Measurements from ENCODE around the gene BRPF1. TPM values are rescaled to one million over a fixed set of nuclear protein-coding genes. Genes with fewer than 3 reads are reported as not detected.

Gene BRPF1
- total and polyA plus RNA-seq, 2 experiments from 2014 or later, result 8.0 to 24.7 TPM

- TF ChIP-seq, protein P1, sequence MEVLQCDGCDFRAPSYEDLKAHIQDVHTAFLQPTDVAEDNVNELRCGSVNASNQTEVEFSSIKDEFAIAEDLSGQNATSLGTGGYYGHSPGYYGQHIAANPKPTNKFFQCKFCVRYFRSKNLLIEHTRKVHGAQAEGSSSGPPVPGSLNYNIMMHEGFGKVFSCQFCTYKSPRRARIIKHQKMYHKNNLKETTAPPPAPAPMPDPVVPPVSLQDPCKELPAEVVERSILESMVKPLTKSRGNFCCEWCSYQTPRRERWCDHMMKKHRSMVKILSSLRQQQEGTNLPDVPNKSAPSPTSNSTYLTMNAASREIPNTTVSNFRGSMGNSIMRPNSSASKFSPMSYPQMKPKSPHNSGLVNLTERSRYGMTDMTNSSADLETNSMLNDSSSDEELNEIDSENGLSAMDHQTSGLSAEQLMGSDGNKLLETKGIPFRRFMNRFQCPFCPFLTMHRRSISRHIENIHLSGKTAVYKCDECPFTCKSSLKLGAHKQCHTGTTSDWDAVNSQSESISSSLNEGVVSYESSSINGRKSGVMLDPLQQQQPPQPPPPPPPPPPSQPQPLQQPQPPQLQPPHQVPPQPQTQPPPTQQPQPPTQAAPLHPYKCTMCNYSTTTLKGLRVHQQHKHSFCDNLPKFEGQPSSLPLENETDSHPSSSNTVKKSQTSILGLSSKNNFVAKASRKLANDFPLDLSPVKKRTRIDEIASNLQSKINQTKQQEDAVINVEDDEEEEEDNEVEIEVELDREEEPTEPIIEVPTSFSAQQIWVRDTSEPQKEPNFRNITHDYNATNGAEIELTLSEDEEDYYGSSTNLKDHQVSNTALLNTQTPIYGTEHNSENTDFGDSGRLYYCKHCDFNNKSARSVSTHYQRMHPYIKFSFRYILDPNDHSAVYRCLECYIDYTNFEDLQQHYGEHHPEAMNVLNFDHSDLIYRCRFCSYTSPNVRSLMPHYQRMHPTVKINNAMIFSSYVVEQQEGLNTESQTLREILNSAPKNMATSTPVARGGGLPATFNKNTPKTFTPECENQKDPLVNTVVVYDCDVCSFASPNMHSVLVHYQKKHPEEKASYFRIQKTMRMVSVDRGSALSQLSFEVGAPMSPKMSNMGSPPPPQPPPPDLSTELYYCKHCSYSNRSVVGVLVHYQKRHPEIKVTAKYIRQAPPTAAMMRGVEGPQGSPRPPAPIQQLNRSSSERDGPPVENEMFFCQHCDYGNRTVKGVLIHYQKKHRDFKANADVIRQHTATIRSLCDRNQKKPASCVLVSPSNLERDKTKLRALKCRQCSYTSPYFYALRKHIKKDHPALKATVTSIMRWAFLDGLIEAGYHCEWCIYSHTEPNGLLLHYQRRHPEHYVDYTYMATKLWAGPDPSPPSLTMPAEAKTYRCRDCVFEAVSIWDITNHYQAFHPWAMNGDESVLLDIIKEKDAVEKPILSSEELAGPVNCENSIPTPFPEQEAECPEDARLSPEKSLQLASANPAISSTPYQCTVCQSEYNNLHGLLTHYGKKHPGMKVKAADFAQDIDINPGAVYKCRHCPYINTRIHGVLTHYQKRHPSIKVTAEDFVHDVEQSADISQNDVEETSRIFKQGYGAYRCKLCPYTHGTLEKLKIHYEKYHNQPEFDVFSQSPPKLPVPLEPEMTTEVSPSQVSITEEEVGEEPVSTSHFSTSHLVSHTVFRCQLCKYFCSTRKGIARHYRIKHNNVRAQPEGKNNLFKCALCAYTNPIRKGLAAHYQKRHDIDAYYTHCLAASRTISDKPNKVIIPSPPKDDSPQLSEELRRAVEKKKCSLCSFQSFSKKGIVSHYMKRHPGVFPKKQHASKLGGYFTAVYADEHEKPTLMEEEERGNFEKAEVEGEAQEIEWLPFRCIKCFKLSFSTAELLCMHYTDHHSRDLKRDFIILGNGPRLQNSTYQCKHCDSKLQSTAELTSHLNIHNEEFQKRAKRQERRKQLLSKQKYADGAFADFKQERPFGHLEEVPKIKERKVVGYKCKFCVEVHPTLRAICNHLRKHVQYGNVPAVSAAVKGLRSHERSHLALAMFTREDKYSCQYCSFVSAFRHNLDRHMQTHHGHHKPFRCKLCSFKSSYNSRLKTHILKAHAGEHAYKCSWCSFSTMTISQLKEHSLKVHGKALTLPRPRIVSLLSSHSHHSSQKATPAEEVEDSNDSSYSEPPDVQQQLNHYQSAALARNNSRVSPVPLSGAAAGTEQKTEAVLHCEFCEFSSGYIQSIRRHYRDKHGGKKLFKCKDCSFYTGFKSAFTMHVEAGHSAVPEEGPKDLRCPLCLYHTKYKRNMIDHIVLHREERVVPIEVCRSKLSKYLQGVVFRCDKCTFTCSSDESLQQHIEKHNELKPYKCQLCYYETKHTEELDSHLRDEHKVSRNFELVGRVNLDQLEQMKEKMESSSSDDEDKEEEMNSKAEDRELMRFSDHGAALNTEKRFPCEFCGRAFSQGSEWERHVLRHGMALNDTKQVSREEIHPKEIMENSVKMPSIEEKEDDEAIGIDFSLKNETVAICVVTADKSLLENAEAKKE (CRISPR knock-in tag; IDR thresholded peaks at IDR 0.05), result no peak
- no peak for TF ChIP-seq JUNB (IDR thresholded peaks at IDR 0.05; ENCODE audit: unreplicated experiment)
- TF ChIP-seq, protein P2, sequence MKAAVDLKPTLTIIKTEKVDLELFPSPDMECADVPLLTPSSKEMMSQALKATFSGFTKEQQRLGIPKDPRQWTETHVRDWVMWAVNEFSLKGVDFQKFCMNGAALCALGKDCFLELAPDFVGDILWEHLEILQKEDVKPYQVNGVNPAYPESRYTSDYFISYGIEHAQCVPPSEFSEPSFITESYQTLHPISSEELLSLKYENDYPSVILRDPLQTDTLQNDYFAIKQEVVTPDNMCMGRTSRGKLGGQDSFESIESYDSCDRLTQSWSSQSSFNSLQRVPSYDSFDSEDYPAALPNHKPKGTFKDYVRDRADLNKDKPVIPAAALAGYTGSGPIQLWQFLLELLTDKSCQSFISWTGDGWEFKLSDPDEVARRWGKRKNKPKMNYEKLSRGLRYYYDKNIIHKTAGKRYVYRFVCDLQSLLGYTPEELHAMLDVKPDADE (IDR thresholded peaks at IDR 0.05), result no peak
These were observed 46.9 kb downstream of the BRPF1 start (continued) for GRCh38 chr3:9778143-9779074.

- Mint-ChIP-seq H3K9me3 (no peaks in the 10 kb centered on the region), H3K36me3 (ENCODE audit: low read depth) (peaks cover 27% of the 10 kb centered on the region)
- ATAC-seq, result peak; percentile 60
- TF ChIP-seq JUNB (IDR thresholded peaks at IDR 0.05; ENCODE audit: unreplicated experiment) (no peak), ZNF331 (CRISPR knock-in tag; IDR thresholded peaks at IDR 0.05; ENCODE audit: low read depth) (no peak), NANOG (IDR thresholded peaks at IDR 0.05; ENCODE audit: borderline replicate concordance) (no peak), EZH2 (IDR thresholded peaks at IDR 0.05; ENCODE audit: low read depth, unreplicated experiment) (no peak), CTCF (conservative IDR thresholded peaks at IDR 0.05; ENCODE audit: low read depth in 2 of 2) (no peak), REST (IDR thresholded peaks at IDR 0.05; ENCODE audit: unreplicated experiment) (no peak)
- TF ChIP-seq, protein P2 (IDR thresholded peaks at IDR 0.05), result no peak
These were observed 47.6 kb downstream of the BRPF1 start for GRCh38 chr3:9779075-9779593.

More at GRCh38 chr3:9779075-9779593, 47.6 kb downstream of the BRPF1 start:
- H3K27me3 Mint-ChIP-seq (ENCODE audit: insufficient read depth, low read depth, poor library complexity), result peaks cover 14% of the 10 kb centered on the region
- Histone ChIP-seq H3F3A (replicated peaks; ENCODE audit: low read depth) (0 out of 2 replicates have a peak, but pooled peaks cover 2% of the 10 kb centered on the region), H3K79me2 (replicated peaks; ENCODE audit: insufficient read depth) (no peaks in the 10 kb centered on the region), H3K27ac (ENCODE audit: low read depth) (no peak overlapping the region), H3K4me1 (ENCODE audit: insufficient read depth) (no peaks in the 10 kb centered on the region), H3K4me2 (no peak overlapping the region), H4K20me1 (replicated peaks; ENCODE audit: insufficient read depth) (no peaks in the 10 kb centered on the region; the same call in 1 of the 2 replicates), H3K9me2 (ENCODE audit: insufficient read depth) (no peaks in the 10 kb centered on the region), H2AFZ (no peak overlapping the region), H3K27me3 (ENCODE audit: insufficient read depth) (0 out of 2 replicates have a peak, but pooled peaks cover 2% of the 10 kb centered on the region), H3K4me3 (no peak overlapping the region), H3K36me3 (ENCODE audit: insufficient read depth) (0 out of 2 replicates have a peak, but pooled peaks cover 2% of the 10 kb centered on the region)
- H3K4me1 Mint-ChIP-seq, result no peaks in the 10 kb centered on the region
- H3K4me3 Mint-ChIP-seq, result no peak overlapping the region
- no peak overlapping the region for H3K27ac Mint-ChIP-seq
- DNase-seq (ENCODE audit: low spot score), result no peak
